G401 (cell line): ENCODE measurements around the gene NEK4. TPM values are rescaled to one million over a fixed set of nuclear protein-coding genes. Genes with fewer than 3 reads are reported as not detected.
"Not testable (repeated sequence)": the region's sequence is repeated elsewhere in the genome, so short reads cannot be mapped to it uniquely, and the experiment has no call there.

Source experiments
- DNase-seq: peaks from one replicate; pipeline ENCODE4 v3.0.0-alpha.2; 2015; ENCODE audit warnings: low spot score
- in situ Hi-C: cut with HindIII; loops from 2 replicates; pipeline ENCODE4 v1.10.0; 2016; ENCODE audit warnings: low sequenced_read_pairs, mixed read lengths
- total RNA-seq: library from RNA; depleted of rRNA; stranded (reverse); fragments of >200 nt; shearing (Covaris generic); gene quantifications from 2 replicates; pipeline ENCODE4 v1.2.3, GENCODE V29; 2014

Gene NEK4
- total RNA-seq, 1 experiment from 2014 or later, result 40.7 TPM

- no peak for DNase-seq
- in situ Hi-C loops, result no loop called here
Measured at GRCh38 chr3:52756141-52756540, 14.6 kb downstream of the NEK4 start.

- no peak for DNase-seq
- in situ Hi-C loops, result no loop called here
Measured at GRCh38 chr3:52754373-52754772, 16.4 kb downstream of the NEK4 start.

- DNase-seq, result no peak
Measured at GRCh38 chr3:52752045-52752660, 18.6 kb downstream of the NEK4 start.

GRCh38 chr3:52743721-52744120 is 27.0 kb downstream of the NEK4 start:
- in situ Hi-C loops, result no loop called here
- no peak for DNase-seq

More at GRCh38 chr3:52752045-52752660, 18.6 kb downstream of the NEK4 start:
- in situ Hi-C loops, result no loop called here

GRCh38 chr3:52743152-52743551 is 27.6 kb downstream of the NEK4 start:
- in situ Hi-C loops, result no loop called here
- no peak for DNase-seq

- DNase-seq, result peak; percentile 27
- in situ Hi-C loops, result no loop called here
Measured at GRCh38 chr3:52742418-52743041, 28.2 kb downstream of the NEK4 start.

GRCh38 chr3:52739730-52740129 is 31.0 kb downstream of the NEK4 start:
- in situ Hi-C loops, result no loop called here
- DNase-seq, result no peak

- in situ Hi-C loops, result no loop called here
- no peak for DNase-seq
Measured at GRCh38 chr3:52733256-52733891, 37.4 kb downstream of the NEK4 start.

- in situ Hi-C loops, result no loop called here
- DNase-seq, result no peak
Measured at GRCh38 chr3:52731590-52731989, 39.1 kb downstream of the NEK4 start.

- no peak for DNase-seq
- in situ Hi-C loops, result no loop called here
Measured at GRCh38 chr3:52730681-52731080, 40.1 kb downstream of the NEK4 start.

- in situ Hi-C loops, DNase-seq: not testable (repeated sequence)
Measured at GRCh38 chr3:52728753-52729152, 42.0 kb downstream of the NEK4 start.

GRCh38 chr3:52724511-52724910 is 46.2 kb downstream of the NEK4 start:
- in situ Hi-C loops, result no loop called here
- no peak for DNase-seq

- in situ Hi-C loops, result no loop called here
Measured at GRCh38 chr3:52723935-52724334, 46.8 kb downstream of the NEK4 start.

GRCh38 chr3:52722491-52722890 is 48.2 kb downstream of the NEK4 start:
- in situ Hi-C loops, result no loop called here
- DNase-seq, result no peak

More at GRCh38 chr3:52723935-52724334, 46.8 kb downstream of the NEK4 start:
- DNase-seq, result no peak

- no peak for DNase-seq
- in situ Hi-C loops, result no loop called here
Measured at GRCh38 chr3:52721730-52722008, 49.1 kb downstream of the NEK4 start.

GRCh38 chr3:52721002-52721729 is 49.6 kb downstream of the NEK4 start:
- no peak for DNase-seq

GRCh38 chr3:52719618-52720017 is 51.1 kb downstream of the NEK4 start:
- in situ Hi-C loops, result no loop called here
- no peak for DNase-seq

More at GRCh38 chr3:52721002-52721729, 49.6 kb downstream of the NEK4 start:
- in situ Hi-C loops, result no loop called here

GRCh38 chr3:52715714-52716305 is 54.9 kb downstream of the NEK4 start:
- in situ Hi-C loops, result no loop called here
- no peak for DNase-seq

- DNase-seq, result no peak
- in situ Hi-C loops, result no loop called here
Measured at GRCh38 chr3:52714335-52715302, 56.1 kb downstream of the NEK4 start.
